PFSK-1 (cell line): ENCODE results near the gene CKMT1B.

Experiments used
- FOXP2 ChIP-seq: optimal IDR thresholded peaks from 2 replicates; pipeline ENCODE3; 2011; ENCODE audit warnings: borderline replicate concordance, control low read depth, inconsistent platforms; ENCODE audit not compliant: insufficient read depth; ENCODE audit errors: extremely low read length, extremely low read depth
- POLR2AphosphoS5 ChIP-seq: IDR thresholded peaks from 2 replicates; pipeline ENCODE4 v1.6.1; 2012; ENCODE audit warnings: low read depth, mild to moderate bottlenecking, control low read depth, low read length, moderate library complexity
- TAF1 ChIP-seq: IDR thresholded peaks from 2 replicates; pipeline ENCODE4 v1.6.1; 2012; ENCODE audit warnings: low read length, control low read depth, borderline replicate concordance; ENCODE audit not compliant: insufficient read depth
- TF ChIP-seq, protein P1 (sequence below), 2 experiments: IDR thresholded peaks; 2 replicates each; pipeline versions ENCODE4 v1.6.1 to v1.8.0; 2011 to 2012; ENCODE audit warnings: low read depth in 2 of 2, low read length in 2 of 2, control low read depth in 1 of 2, inconsistent platforms in 1 of 2, mild to moderate bottlenecking in 1 of 2, moderate library complexity in 1 of 2; ENCODE audit not compliant: insufficient read depth in 1 of 2

DNA sequence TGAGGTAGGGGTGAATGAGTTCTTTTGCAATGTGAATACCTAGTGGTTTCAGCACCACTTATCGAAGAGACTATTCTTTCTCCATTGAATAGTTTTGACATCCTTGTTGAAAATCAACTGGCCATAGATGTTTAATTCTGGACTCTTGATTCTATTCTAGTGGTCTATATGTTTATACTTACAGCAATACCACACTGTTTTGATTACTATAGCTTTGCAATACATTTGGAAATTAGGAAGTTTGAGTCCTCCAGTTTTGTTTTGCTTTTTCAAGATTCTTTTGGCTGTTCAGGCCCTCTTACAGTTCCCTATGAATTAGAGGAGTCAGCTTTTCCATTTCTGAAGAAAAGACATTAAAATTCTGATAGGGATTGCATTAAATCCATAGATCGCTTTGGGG is 46.3 kb upstream of the CKMT1B start:
- TF ChIP-seq POLR2AphosphoS5 (no peak), TAF1 (no peak), FOXP2 (no peak)
- TF ChIP-seq, protein P1, sequence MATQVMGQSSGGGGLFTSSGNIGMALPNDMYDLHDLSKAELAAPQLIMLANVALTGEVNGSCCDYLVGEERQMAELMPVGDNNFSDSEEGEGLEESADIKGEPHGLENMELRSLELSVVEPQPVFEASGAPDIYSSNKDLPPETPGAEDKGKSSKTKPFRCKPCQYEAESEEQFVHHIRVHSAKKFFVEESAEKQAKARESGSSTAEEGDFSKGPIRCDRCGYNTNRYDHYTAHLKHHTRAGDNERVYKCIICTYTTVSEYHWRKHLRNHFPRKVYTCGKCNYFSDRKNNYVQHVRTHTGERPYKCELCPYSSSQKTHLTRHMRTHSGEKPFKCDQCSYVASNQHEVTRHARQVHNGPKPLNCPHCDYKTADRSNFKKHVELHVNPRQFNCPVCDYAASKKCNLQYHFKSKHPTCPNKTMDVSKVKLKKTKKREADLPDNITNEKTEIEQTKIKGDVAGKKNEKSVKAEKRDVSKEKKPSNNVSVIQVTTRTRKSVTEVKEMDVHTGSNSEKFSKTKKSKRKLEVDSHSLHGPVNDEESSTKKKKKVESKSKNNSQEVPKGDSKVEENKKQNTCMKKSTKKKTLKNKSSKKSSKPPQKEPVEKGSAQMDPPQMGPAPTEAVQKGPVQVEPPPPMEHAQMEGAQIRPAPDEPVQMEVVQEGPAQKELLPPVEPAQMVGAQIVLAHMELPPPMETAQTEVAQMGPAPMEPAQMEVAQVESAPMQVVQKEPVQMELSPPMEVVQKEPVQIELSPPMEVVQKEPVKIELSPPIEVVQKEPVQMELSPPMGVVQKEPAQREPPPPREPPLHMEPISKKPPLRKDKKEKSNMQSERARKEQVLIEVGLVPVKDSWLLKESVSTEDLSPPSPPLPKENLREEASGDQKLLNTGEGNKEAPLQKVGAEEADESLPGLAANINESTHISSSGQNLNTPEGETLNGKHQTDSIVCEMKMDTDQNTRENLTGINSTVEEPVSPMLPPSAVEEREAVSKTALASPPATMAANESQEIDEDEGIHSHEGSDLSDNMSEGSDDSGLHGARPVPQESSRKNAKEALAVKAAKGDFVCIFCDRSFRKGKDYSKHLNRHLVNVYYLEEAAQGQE (IDR thresholded peaks at IDR 0.05; ENCODE audit: insufficient read depth in 1 of 2, low read depth in 2 of 2, low read length in 2 of 2) = no peak
